ENCODE results near the gene KLHL36.
A peak's percentile ranks its signal among the peaks of the same experiment; 100 is the strongest.

The KLHL36 gene

DNA sequence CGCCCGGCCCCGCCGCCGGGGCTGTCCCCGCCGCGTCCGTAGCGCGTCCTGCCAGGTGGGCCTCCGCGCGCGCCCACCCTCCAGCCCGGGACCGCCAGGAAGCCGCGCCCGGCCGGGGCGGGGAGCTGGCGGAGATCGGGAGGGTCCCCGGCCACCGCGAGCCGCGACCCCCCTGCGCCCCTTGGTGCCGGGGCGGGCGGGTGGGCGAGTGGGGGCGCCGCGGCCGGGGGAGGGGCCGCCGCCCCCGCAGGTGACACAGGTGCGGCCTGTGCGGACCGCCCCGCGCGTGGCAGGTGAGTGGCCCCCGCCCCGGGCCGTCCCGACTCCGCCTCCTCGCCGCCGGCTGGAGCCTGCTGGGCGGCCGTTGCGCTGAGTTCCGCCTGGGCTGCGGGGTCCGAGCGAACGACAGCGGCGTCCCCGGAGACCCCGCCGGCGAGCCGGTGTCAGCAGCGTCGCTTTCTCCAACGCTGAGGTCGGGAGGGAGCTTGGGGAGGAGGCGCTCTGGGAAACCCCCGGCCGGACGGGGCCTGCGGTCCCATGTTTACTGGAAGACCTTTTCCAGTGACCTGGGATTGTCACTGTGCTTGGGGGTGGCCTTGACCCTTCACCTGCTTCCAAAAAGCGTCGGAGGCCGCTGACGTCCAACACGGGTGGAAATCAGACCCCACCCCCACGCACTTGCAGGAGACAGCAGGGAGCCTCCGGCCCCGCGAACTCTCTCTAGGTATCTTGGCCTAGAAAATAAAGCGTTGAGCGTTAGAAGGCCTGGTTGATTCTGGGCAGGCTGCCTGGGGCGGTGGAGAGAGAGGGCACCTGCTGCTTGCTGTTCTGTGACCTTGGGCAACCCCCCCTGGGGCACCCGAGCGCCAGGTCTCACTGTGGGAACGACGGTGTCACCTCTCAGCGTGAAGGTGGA is 542 bp downstream of the KLHL36 start:
- 2 to 3% methylated on average over 55 to 64 of the region's 96 CpGs for WGBS, 2 experiments (ENCODE audit: insufficient coverage in 2 of 2)
- Histone ChIP-seq H3K4me3 (ENCODE audit: extremely low read depth, insufficient read depth, low read length, poor library complexity, severe bottlenecking) (peak overlapping the region; percentile 58), H3K36me3 (ENCODE audit: control insufficient read depth, insufficient read depth, low read length) (peaks cover 15% of the 10 kb centered on the region), H3K4me1 (ENCODE audit: control insufficient read depth, insufficient read depth, low read length, poor library complexity, severe bottlenecking) (peaks cover 7% of the 10 kb centered on the region), H3K9me3 (ENCODE audit: control insufficient read depth, low read length) (no peaks in the 10 kb centered on the region), H3K27ac (ENCODE audit: low read depth, low read length, severe bottlenecking) (no peak overlapping the region)

DNA sequence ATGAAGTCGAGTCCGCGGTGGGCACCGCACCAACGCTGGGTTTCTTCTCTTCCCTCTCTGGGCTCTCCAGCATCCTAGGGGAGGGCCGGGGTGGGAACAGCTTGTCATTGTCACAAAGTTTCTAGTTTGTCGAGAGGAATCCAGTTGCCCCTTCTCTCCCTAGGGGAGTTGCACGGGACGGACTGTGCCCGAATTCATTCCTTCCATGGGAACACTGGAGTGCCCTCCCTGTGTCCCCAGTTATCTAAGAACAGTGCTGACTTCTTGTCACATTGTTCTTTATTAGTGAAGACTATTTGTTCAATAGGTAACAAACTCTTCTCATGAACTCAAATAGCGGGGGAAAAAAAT is 1.2 kb downstream of the KLHL36 start:
- peaks cover 7% of the 10 kb centered on the region for H3K4me1 ChIP-seq (ENCODE audit: control insufficient read depth, insufficient read depth, low read length, poor library complexity, severe bottlenecking)
- 25 to 38% methylated on average over 3 to 10 of the region's 11 CpGs for WGBS, 2 experiments (ENCODE audit: insufficient coverage in 2 of 2)
- H3K4me3 ChIP-seq (ENCODE audit: extremely low read depth, insufficient read depth, low read length, poor library complexity, severe bottlenecking): peak overlapping the region; percentile 58
- H3K36me3 ChIP-seq (ENCODE audit: control insufficient read depth, insufficient read depth, low read length): peaks cover 21% of the 10 kb centered on the region
- H3K27ac ChIP-seq (ENCODE audit: low read depth, low read length, severe bottlenecking): no peak overlapping the region
- H3K9me3 ChIP-seq (ENCODE audit: control insufficient read depth, low read length): no peaks in the 10 kb centered on the region

DNA sequence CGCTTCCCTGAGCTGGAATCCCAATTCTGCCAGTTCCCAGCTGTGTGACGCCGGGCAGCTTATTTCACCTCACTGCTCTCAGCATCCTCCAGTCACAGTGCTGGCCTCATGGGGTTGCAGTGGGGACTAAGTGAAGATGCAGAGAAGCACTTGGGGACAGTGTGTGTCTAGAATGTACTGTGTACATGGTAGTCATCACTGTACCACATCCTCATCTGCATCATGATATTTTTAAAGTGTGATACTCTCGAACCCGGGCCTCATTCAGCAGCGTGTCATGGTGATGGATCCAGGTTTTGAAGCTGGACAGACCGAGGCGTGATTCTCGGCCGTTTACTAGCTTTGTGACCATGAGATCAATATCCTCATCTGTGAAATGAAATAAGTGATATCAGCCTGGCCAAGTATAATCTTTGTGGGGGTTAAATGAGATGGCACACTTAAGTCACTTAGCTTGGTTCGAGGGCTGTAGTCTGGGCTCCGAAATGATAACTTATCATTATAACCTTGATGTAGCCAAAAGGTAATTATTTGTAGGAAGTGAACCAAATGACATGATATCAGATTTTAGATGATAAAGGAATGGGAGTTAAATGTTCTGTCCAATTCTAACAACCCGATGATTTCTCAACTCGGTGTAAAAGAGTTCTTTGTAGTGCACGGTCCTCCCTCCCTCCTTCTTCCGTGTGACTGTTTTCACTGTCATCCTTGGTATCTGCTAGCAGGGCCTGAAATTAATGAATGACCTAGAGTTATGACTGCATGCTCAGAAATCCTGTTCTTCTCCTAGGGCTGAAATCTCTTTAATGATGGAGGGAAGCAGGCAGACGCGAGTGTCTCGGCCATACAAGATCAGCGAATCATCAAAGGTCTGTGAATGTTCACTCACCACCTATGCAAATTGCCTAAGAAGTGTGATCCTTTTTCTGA is 2.0 kb downstream of the KLHL36 start:
- WGBS, 2 experiments (ENCODE audit: insufficient coverage in 2 of 2): 86 to 95% methylated on average over 13 to 17 of the region's 20 CpGs
- Histone ChIP-seq H3K9me3 (ENCODE audit: control insufficient read depth, low read length) (no peaks in the 10 kb centered on the region), H3K4me1 (ENCODE audit: control insufficient read depth, insufficient read depth, low read length, poor library complexity, severe bottlenecking) (peaks cover 7% of the 10 kb centered on the region), H3K36me3 (ENCODE audit: control insufficient read depth, insufficient read depth, low read length) (peaks cover 21% of the 10 kb centered on the region), H3K4me3 (ENCODE audit: extremely low read depth, insufficient read depth, low read length, poor library complexity, severe bottlenecking) (no peak overlapping the region), H3K27ac (ENCODE audit: low read depth, low read length, severe bottlenecking) (no peak overlapping the region)

DNA sequence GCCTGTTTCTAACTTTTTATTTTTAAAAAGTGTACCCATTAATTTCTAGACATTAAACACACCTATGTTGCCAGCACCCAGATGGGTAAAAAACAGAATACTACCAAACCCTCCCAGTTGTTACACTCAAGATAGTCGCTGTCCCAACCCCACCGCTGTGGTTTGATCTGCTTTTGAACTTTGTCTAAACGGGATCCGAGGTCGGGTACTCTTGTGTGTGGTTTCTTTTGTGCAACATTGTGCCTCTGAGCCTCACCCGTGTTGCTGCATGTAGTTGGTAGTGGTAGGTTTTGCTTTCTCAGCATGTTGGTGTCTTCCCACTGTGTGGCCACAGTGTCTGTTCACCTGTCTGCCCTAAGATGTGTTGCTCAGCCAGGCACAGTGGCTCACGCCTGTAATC is 4.3 kb downstream of the KLHL36 start:
- Histone ChIP-seq H3K4me3 (ENCODE audit: extremely low read depth, insufficient read depth, low read length, poor library complexity, severe bottlenecking) (no peak overlapping the region), H3K27ac (ENCODE audit: low read depth, low read length, severe bottlenecking) (no peak overlapping the region), H3K9me3 (ENCODE audit: control insufficient read depth, low read length) (no peaks in the 10 kb centered on the region), H3K36me3 (ENCODE audit: control insufficient read depth, insufficient read depth, low read length) (peaks cover 33% of the 10 kb centered on the region), H3K4me1 (ENCODE audit: control insufficient read depth, insufficient read depth, low read length, poor library complexity, severe bottlenecking) (peaks cover 7% of the 10 kb centered on the region)
- 92 to 93% methylated on average over 2 of the region's 7 CpGs for WGBS, 2 experiments (ENCODE audit: insufficient coverage in 2 of 2)

DNA sequence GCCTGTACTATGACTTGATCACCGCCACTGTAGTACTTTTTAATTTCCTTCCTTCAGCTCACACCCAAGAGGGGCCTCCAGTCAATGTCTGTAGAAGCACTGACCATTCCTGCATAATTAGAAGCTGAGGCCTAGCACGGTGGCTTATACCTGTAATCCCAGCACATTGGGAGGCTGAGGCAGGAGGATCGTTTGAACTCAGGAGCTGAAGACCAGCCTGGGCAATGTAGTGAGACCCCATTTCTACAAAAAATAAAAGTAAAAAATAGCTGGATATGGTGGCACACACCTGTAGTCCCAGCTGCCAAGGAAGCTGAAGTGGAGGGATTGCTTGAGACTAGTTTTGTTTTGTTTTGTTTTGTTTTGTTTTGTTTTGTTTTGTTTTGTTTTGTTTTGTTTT is 5.9 kb downstream of the KLHL36 start:
- Histone ChIP-seq H3K4me1 (ENCODE audit: control insufficient read depth, insufficient read depth, low read length, poor library complexity, severe bottlenecking) (peaks cover 6% of the 10 kb centered on the region), H3K4me3 (ENCODE audit: extremely low read depth, insufficient read depth, low read length, poor library complexity, severe bottlenecking) (no peak overlapping the region), H3K27ac (ENCODE audit: low read depth, low read length, severe bottlenecking) (no peak overlapping the region), H3K36me3 (ENCODE audit: control insufficient read depth, insufficient read depth, low read length) (peaks cover 49% of the 10 kb centered on the region), H3K9me3 (ENCODE audit: control insufficient read depth, low read length) (no peaks in the 10 kb centered on the region)
- 90 to 100% methylated on average over 2 to 3 of the region's 3 CpGs for WGBS, 2 experiments (ENCODE audit: insufficient coverage in 2 of 2)

DNA sequence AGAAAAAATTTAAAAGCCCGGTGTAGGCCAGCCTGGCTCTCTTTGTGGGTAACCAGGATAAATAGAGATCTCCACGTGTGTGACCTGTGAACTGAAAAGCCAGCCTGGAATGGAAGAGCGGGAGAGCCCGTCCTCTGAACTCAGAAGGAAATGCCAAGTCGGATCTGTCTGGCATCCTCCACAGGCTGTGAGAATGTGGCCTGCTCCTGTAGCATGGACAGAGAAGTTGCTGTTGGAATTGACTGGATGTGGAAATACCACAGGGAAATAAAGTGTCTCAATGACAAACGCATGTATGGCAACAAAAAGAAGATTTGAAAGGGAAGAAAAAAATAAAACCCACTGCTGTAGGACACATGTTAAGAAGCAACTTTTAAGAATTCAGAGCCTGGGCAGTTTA is 6.7 kb downstream of the KLHL36 start:
- Histone ChIP-seq H3K4me1 (ENCODE audit: control insufficient read depth, insufficient read depth, low read length, poor library complexity, severe bottlenecking) (peaks cover 2% of the 10 kb centered on the region), H3K27ac (ENCODE audit: low read depth, low read length, severe bottlenecking) (no peak overlapping the region), H3K36me3 (ENCODE audit: control insufficient read depth, insufficient read depth, low read length) (peaks cover 57% of the 10 kb centered on the region), H3K9me3 (ENCODE audit: control insufficient read depth, low read length) (no peaks in the 10 kb centered on the region), H3K4me3 (ENCODE audit: extremely low read depth, insufficient read depth, low read length, poor library complexity, severe bottlenecking) (no peak overlapping the region)
- 72 to 82% methylated on average over 6 of the region's 6 CpGs for WGBS, 2 experiments (ENCODE audit: insufficient coverage in 2 of 2)

DNA sequence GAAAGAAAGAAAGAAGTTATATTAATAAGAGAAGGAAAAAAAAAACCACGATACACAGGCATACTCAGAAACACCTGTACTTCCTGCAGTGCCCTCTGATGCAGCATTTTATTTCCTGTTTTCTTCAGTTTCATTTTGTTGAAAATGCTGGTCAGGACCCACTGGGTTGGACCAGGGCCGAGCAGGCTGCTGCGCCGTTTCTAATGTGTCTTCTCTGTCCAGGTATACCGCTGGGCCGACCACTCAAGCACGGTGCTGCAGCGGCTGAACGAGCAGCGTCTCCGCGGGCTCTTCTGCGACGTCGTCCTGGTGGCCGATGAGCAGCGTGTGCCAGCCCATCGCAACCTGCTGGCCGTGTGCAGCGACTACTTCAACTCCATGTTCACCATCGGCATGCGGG is 8.3 kb downstream of the KLHL36 start:
- no peak overlapping the region for H3K27ac ChIP-seq (ENCODE audit: low read depth, low read length, severe bottlenecking)
- 94 to 97% methylated on average over 21 of the region's 22 CpGs for WGBS, 2 experiments (ENCODE audit: insufficient coverage in 2 of 2)
- H3K36me3 ChIP-seq (ENCODE audit: control insufficient read depth, insufficient read depth, low read length): peaks cover 64% of the 10 kb centered on the region
- H3K4me1 ChIP-seq (ENCODE audit: control insufficient read depth, insufficient read depth, low read length, poor library complexity, severe bottlenecking): no peaks in the 10 kb centered on the region
- H3K4me3 ChIP-seq (ENCODE audit: extremely low read depth, insufficient read depth, low read length, poor library complexity, severe bottlenecking): no peak overlapping the region
- H3K9me3 ChIP-seq (ENCODE audit: control insufficient read depth, low read length): no peaks in the 10 kb centered on the region

DNA sequence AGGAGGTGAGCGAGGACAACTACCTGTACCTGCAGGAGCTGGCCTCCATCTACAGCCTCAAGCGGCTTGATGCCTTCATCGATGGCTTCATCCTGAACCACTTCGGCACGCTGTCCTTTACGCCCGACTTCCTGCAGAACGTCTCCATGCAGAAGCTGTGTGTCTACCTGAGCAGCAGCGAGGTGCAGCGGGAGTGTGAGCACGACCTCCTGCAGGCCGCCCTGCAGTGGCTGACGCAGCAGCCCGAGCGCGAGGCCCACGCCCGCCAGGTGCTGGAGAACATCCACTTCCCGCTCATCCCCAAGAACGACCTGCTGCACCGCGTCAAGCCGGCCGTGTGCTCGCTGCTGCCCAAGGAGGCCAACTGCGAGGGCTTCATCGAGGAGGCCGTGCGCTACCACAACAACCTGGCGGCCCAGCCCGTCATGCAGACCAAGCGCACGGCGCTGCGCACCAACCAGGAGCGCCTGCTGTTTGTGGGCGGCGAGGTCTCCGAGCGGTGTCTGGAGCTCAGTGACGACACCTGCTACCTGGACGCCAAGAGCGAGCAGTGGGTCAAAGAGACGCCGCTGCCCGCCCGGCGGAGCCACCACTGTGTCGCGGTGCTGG is 9.0 kb downstream of the KLHL36 start:
- Histone ChIP-seq H3K4me3 (ENCODE audit: extremely low read depth, insufficient read depth, low read length, poor library complexity, severe bottlenecking) (no peak overlapping the region), H3K27ac (ENCODE audit: low read depth, low read length, severe bottlenecking) (no peak overlapping the region), H3K9me3 (ENCODE audit: control insufficient read depth, low read length) (no peaks in the 10 kb centered on the region), H3K4me1 (ENCODE audit: control insufficient read depth, insufficient read depth, low read length, poor library complexity, severe bottlenecking) (no peaks in the 10 kb centered on the region), H3K36me3 (ENCODE audit: control insufficient read depth, insufficient read depth, low read length) (peaks cover 67% of the 10 kb centered on the region)
- WGBS, 2 experiments (ENCODE audit: insufficient coverage in 2 of 2): 96 to 97% methylated on average over 40 to 50 of the region's 50 CpGs

DNA sequence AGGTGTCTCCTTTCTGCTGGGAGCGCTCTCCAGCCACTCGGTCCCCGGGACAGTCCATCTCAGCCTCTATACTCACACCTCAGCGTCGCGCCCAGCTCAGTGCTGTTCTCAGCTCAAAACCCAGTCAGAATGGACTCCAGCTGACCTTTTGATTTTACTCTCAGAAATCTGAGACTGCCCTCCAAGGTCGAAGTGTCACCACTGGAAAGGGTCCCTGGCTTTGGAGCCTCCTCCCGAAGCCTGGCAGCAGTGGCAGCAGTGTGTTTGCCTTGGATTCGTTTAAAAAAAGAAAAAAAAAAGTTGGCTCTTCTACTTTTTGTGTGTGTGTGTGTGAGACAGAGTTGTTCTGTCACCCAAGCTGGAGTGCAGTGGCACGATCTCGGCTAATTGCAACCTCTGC is 10.4 kb downstream of the KLHL36 start:
- Histone ChIP-seq H3K9me3 (ENCODE audit: control insufficient read depth, low read length) (no peaks in the 10 kb centered on the region), H3K4me3 (ENCODE audit: extremely low read depth, insufficient read depth, low read length, poor library complexity, severe bottlenecking) (no peak overlapping the region), H3K27ac (ENCODE audit: low read depth, low read length, severe bottlenecking) (no peak overlapping the region), H3K4me1 (ENCODE audit: control insufficient read depth, insufficient read depth, low read length, poor library complexity, severe bottlenecking) (no peaks in the 10 kb centered on the region), H3K36me3 (ENCODE audit: control insufficient read depth, insufficient read depth, low read length) (peaks cover 72% of the 10 kb centered on the region)
- WGBS, 2 experiments (ENCODE audit: insufficient coverage in 2 of 2): 85 to 88% methylated on average over 11 of the region's 11 CpGs

DNA sequence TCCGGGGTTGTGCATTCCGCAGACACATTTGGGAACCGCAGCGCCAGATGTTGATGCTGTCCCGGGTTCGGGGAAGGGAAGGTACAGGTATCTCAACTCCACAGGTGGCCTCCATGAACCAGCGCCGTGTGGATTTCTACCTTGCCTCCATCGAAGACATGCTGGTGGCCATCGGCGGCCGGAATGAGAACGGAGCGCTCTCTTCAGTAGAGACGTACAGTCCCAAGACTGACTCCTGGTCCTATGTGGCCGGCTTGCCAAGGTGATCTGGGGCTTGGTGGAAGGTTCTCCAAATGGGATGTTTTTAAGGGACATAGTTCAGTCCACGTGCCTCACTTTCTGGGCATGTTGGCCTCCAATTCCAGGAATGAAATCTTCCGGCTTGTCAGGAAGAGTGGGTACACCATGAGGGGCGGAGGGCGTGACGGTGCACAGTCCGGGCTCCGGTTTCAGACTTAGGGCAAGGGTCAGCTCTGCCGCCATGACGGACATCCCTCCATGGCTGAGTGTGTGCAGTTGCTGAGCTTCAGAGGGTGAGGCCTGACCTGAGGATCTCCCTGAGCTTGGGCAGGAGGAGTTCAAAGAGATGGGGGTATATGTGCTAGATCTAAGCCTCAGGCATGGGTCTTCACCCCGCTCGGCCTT is 11.5 kb downstream of the KLHL36 start:
- peaks cover 73% of the 10 kb centered on the region for H3K36me3 ChIP-seq (ENCODE audit: control insufficient read depth, insufficient read depth, low read length)
- H3K9me3 ChIP-seq (ENCODE audit: control insufficient read depth, low read length): no peaks in the 10 kb centered on the region
- H3K4me3 ChIP-seq (ENCODE audit: extremely low read depth, insufficient read depth, low read length, poor library complexity, severe bottlenecking): no peak overlapping the region
- H3K4me1 ChIP-seq (ENCODE audit: control insufficient read depth, insufficient read depth, low read length, poor library complexity, severe bottlenecking): no peaks in the 10 kb centered on the region
- WGBS, 2 experiments (ENCODE audit: insufficient coverage in 2 of 2): 95 to 96% methylated on average over 27 of the region's 27 CpGs
- H3K27ac ChIP-seq (ENCODE audit: low read depth, low read length, severe bottlenecking): no peak overlapping the region
